HG03342 (cell line): ENCODE measurements around the gene PRPF40A.

Experiments
- ATAC-seq: cut with Tn5 transposase; IDR thresholded peaks from one replicate; pipeline ENCODE4 v1.9.1; 2021; ENCODE audit warnings: mild to moderate bottlenecking, moderate library complexity; ENCODE audit not compliant: unreplicated experiment

PRPF40A gene

DNA sequence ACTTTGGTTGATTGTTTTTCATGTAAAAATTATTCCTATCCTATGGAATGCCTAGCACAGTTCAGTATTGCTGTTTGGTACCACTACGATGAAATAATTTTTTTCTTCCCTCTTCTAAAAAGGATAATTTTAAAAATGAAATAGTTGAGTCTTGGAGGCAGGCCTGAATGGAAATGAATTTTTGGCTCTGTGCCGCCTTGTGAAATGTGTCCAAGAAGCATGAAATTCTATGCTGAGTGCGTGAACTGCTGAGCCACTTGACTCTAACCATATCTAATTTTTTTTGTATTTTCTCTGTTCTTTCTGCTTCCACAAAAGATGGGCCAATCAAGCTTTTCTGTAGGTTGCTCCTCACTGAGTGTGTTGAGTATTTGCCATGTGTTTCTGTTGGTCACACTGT, 95.0 kb downstream of the PRPF40A start:
- ATAC-seq, result no peak

DNA sequence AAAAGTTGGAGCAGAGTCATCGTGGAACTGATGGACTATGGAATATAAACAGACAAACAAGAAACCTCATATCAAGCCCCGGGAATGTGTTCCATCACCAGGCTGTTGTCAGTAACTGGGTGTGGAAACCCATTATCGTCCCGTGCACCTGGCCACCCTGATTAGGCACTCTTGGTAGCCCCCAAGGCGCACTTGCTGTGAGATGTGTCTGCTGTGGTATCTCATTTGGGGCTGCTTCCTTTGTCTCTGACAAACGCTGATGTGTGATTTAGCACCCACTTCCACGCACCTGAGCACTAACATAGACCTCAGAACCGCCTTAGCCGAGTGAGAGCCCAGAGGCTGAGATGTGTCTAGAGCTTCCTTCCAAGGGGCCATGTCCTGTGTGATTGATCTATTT, 96.3 kb downstream of the PRPF40A start:
- ATAC-seq, result no peak

DNA sequence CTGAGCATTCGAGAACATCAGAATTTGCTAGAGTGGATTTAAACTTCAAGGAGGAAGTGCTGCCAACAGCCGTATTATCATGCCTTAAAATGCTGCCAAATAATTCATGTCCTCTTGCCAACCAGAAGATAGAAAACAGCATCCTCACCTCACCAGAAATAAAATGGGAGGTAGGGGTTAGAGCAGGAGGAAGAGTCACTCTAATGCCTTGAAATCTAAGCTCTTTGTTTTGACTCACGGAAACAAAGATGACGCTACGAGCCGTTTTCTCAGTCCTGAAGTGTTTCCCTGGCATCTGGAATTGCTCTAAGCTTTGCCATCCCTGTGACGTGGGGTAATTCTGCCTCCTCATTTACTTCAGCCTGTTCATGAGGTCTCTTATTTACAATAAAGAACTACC, 97.1 kb downstream of the PRPF40A start:
- no peak for ATAC-seq

DNA sequence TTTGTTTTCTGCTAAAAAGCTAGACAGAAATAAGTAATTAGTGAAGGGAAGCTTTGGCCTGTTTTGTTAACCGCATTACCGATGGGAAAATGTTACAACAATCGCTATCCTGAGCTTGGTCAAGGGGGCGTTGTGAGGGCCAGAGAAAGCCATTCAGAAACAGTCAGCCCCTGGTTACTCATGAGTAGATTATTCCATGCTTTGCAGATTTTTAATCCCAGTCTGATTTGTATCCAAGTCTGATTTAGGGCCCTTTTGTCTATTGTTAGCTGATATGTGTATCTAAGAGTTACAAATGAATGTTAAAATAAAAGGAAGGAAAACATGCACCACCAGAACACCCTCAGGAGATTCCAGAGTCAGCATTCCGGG, 99.1 kb downstream of the PRPF40A start:
- no peak for ATAC-seq

DNA sequence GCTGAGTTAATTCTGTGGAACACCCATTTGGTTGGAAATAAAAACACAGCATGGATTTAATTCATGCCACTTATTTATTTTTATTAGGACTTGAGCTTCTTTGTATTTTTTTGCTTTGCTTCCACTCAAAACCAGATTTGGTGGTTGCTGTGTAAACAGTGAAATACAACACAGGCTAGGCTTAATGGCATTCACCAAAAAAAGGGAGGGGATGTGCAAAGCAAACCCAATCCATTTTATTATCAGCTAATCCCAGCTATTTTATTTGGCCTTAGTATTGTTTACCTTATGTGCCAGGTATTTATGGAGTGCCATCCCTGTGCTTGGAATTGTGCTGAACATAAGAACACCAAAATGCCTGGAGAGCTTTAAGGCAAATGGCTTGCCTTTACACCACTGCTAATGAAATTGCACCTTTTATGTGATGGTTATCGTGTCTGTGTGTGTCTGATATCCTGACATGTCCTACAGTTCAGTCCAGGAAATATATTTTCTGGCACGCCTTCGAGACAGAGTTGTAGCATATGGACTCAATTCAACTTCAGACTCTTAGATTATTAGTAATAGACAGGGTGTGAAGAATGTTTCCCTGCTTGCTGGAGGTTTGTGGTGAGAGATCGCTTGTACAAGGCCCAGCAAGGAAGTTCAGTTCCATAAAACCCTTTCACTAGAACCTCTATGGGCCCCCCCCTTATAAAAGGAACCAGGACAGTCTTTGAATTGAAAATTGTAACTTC, 99.6 kb downstream of the PRPF40A start:
- ATAC-seq, result no peak

DNA sequence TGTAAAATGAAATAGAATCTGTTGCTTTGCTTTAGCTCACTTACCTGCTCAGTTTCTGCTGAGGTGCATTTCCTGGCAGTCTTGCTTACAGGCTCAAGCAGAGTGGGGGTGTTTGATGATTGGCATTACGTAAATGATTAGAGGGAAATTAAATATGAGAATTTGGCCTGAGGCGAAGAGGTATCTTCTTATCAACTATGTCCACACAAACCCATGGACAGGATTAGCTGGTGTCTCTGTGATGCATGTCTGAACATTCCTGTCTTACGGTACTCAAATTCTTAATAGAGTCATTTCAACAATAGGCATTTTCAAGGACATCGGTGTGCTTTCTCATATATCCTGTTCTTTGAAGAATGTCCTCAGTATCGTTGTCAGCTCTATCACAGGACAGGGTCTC, 102.1 kb downstream of the PRPF40A start:
- no peak for ATAC-seq

DNA sequence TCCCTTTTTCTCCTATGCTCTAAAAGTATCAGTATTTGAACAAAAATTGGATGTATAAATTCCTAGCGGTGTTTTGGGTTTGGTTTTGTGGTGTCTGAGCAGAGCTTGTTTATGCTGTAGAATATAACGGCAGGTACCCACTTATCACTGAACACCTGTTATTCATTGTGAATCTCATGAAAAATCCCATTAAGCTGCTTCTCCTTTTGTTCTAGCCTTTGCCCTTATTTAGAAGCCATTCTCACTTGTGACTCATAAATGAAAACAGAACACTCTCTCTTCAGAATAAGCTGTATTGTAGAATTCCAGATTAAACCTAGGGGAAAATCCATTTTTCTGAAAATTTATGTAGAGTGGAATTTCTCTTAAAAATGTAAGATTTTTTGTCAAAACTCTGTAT, 104.0 kb downstream of the PRPF40A start:
- peak; percentile 43 for ATAC-seq

DNA sequence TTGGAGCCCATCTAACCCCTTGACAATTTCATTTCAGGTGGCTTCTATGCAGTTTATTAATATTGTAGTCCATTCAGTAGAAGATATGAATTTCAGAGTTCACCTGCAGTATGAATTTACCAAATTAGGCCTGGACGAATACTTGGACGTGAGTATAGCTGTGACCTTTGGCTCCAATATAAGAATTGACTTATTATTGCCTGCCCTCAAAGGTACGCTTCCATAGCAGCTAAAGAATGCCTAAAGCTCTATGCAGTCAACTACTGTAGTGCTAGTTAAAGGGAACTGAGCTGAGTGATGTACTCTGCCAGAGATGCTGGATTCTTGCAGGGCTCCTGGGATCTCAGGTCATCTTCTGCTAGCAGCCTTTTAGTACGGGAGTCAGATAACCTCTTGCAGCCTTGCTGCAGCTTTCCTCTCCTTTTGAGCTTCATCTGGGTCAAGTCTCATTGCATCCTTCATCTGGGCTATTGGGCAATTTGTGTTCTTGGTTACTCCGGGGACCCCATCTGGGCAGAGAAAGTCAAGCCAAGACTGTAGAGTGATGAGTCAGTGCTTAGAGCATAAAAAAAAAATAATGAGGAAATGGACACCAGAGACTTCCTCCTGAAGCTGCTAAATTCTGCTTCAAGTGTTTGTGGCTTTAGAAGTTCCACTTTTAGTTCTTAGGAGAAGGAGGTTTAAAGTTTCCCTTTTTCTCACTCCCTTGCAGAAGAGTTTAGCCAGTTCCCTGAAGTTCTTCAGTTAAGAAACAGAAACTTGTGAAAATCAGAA, 105.6 kb downstream of the PRPF40A start:
- ATAC-seq, result peak; percentile 82

DNA sequence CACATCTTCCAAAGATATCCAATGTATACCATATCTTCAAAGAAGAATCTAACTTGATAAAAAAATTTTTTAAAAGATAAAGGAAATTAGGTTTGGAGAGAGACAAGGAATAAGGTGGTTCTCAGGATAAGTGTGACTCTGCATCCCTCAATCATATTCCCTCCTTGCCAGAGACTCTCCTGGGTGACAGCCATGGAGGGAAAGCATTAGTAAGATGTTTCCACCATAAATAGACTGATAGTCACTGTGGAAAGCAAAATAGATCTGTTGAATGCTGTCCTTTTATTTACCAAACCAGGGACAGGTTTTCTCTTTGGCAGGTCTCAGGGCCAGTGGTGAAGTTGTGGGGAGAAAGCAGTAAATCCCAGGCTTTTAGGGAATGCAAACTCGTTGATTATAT, 107.6 kb downstream of the PRPF40A start:
- ATAC-seq, result no peak

DNA sequence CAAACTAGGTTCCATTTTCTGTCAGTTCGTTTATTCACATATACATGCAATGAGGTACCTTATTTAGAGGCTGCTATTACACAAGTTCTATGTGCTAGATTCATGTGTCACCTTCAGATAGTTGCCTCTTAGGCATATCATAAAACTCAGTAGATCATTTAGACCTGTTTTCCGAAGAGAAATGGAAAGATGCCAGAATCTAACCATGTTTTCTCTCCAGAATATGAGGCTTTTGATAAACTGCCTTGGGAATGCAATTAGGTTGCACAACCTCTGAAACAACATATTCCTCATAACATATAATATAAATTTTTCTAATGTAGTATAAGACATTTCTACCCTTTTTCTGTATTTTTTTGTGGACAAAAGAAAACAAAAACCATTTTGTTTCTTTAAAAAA, 108.1 kb downstream of the PRPF40A start:
- ATAC-seq, result no peak

DNA sequence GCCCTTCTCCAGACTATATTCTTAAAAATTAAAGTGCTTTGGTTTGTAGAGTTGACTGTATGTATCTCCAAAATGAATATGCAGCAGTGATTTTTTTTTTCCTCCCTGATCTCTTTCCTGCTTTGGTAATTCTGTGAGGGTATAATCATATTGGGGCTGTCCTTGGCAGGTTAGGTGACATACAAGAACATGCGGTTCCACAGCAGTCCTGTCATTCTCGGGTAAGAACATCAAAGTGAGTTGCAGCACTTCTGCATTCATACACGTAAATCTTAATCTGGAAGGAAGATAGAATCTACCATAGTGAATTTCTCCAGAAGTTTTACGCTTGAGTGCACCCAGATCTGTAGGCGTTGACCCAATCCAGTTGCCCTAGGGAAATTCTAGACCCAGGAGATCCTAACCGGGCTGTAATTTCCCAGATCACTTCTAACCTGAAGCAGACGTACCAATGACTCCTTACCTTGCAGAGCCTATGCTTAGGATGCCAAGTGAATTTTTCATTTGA, 109.4 kb downstream of the PRPF40A start:
- no peak for ATAC-seq

DNA sequence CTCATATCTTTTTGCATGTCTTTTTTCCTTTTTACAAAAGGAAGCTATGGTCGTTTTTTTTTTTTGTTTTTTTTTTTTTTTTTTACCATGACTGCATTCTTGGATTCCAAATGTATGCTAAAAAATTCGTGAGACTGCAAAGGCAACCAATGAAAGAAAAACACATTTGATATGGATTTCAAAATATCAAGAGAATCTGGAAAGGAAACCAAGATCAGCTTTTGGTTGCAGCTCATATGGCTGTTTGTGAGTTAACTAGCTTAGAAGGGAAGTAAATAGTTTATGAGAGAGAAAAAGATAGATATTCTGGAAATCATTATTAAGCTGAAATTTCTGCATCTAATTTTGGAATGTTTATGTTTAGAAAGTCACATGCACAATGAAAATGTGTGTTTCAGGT, 110.3 kb downstream of the PRPF40A start:
- ATAC-seq, result no peak

DNA sequence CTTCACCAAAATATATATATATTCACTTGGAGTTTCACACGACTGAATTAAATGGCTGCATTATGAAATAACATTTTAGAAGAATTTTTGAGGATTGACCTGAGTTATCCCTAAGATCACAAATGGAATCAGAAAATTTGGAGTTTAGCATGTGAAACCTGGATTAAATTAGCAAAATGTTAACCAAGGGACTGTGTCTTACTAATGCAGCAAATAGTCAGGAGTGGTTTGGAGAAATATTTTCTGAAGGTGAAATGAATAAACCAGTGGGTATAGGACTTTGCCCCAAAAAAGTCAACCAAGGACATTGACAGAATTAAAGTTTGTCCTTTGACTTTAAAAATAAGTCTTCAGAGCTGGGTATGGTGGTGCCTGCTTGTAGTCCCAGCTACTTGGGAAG, 111.2 kb downstream of the PRPF40A start:
- no peak for ATAC-seq

DNA sequence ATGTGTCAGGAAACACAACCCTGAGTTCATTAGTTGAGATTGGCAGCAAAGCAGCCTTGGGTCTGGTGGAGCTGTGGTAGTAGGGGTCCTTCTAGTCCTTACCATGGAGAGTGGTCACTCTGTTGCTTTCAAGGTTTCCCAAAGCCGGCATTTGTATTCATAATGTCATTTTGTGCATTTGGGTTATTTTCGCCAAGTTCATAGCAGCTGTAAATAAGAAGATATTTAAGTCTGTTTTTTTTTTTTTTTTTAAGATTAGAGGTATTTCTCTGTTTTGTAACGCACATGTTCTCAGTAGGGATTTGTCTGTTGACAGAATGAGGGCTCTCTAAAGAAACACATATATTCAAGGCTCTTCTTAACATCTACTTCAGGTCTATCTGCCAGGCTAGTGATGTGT, 114.1 kb downstream of the PRPF40A start:
- no peak for ATAC-seq

DNA sequence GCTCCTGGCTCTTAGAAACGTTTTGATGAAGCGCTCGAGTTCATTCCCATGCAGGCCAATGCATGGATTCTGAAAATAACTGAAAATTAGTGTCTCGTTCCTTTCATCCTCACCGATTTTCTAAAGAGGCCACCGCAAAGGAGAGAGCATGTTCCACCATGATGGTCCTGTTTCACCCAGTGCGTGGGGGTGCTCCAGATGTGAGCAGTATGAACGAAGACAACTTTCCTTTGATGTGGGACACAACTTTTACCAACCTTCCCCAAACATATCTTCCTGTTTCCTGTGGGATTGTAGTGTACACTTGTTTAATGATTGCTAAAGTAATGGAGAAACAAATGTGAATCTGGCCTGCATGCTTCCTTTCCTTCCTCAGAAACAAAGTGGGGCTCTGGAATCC, 114.5 kb downstream of the PRPF40A start:
- ATAC-seq, result no peak
